HG03064 (cell line): Measurements from ENCODE around the gene PA2G4.

Experiments used
- ATAC-seq: cut with Tn5 transposase; IDR thresholded peaks from one replicate; pipeline ENCODE4 v1.9.1; 2021; ENCODE audit warnings: low read depth; ENCODE audit not compliant: unreplicated experiment

PA2G4 gene

GRCh38 chr12:56121204-56121870 is 17.0 kb downstream of the PA2G4 start:
- ATAC-seq, result no peak

GRCh38 chr12:56122637-56123036 is 18.3 kb downstream of the PA2G4 start:
- ATAC-seq, result no peak

- no peak for ATAC-seq
Measured at GRCh38 chr12:56124133-56124532, 19.8 kb downstream of the PA2G4 start.

GRCh38 chr12:56126732-56127239 is 22.4 kb downstream of the PA2G4 start:
- ATAC-seq, result no peak

- ATAC-seq, result no peak
Measured at GRCh38 chr12:56127485-56127887, 23.1 kb downstream of the PA2G4 start.

- ATAC-seq, result peak; percentile 84
Measured at GRCh38 chr12:56127888-56128669, 23.7 kb downstream of the PA2G4 start, which contains the start of gene ESYT1. ESYT1 (plus strand) TSS chr12:56128267; CDS start chr12:56128320, 53 bp downstream.

- no peak for ATAC-seq
Measured at GRCh38 chr12:56128670-56129205, 24.4 kb downstream of the PA2G4 start.

- no peak for ATAC-seq
Measured at GRCh38 chr12:56129206-56129941, 25.0 kb downstream of the PA2G4 start.

- ATAC-seq, result no peak
Measured at GRCh38 chr12:56129942-56130495, 25.7 kb downstream of the PA2G4 start.

- no peak for ATAC-seq
Measured at GRCh38 chr12:56130876-56131275, 26.5 kb downstream of the PA2G4 start.

GRCh38 chr12:56134897-56135296 is 30.5 kb downstream of the PA2G4 start:
- ATAC-seq, result no peak

GRCh38 chr12:56137853-56138571 is 33.7 kb downstream of the PA2G4 start:
- ATAC-seq, result no peak

- ATAC-seq, result no peak
Measured at GRCh38 chr12:56141946-56142784, 37.8 kb downstream of the PA2G4 start.

- no peak for ATAC-seq
Measured at GRCh38 chr12:56143217-56143616, 38.9 kb downstream of the PA2G4 start.

- ATAC-seq, result no peak
Measured at GRCh38 chr12:56143870-56144269, 39.5 kb downstream of the PA2G4 start.

- ATAC-seq, result no peak
Measured at GRCh38 chr12:56145217-56145616, 40.9 kb downstream of the PA2G4 start.

- no peak for ATAC-seq
Measured at GRCh38 chr12:56146492-56147460, 42.4 kb downstream of the PA2G4 start.

- no peak for ATAC-seq
Measured at GRCh38 chr12:56150563-56150962, 46.2 kb downstream of the PA2G4 start.
